HepG2 (cell line): ENCODE results near the gene ANKRD44. TPM values are rescaled to one million over a fixed set of nuclear protein-coding genes. Genes with fewer than 3 reads are reported as not detected.
A peak's percentile ranks its signal among the peaks of the same experiment; 100 is the strongest.

Experiments
- ATF2 ChIP-seq: sonication (generic); formaldehyde crosslinking; IDR thresholded peaks from 2 replicates; pipeline ENCODE4 v1.4.0; 2020; ENCODE audit warnings: missing genetic modification reagents
- HES4 ChIP-seq: sonication (generic); formaldehyde crosslinking; IDR thresholded peaks from 2 replicates; pipeline ENCODE4 v1.9.0; 2021; ENCODE audit warnings: mild to moderate bottlenecking, missing genetic modification reagents, borderline replicate concordance
- KDM3A ChIP-seq: IDR thresholded peaks from 2 replicates; pipeline ENCODE4 v1.6.1; 2018; ENCODE audit warnings: low read depth, missing compliant biosample characterization
- MLXIP ChIP-seq: sonication (generic); formaldehyde crosslinking; IDR thresholded peaks from 2 replicates; pipeline ENCODE4 v1.9.0; 2021; ENCODE audit warnings: missing genetic modification reagents, borderline replicate concordance
- MZF1 ChIP-seq: sonication (generic); formaldehyde crosslinking; IDR thresholded peaks from 2 replicates; pipeline ENCODE4 v1.8.1; 2023; ENCODE audit warnings: mild to moderate bottlenecking, missing genetic modification reagents, borderline replicate concordance
- NAIF1 ChIP-seq: sonication (generic); formaldehyde crosslinking; IDR thresholded peaks from 2 replicates; pipeline ENCODE4 v1.5.0; 2020; ENCODE audit warnings: mild to moderate bottlenecking, missing genetic modification reagents, borderline replicate concordance
- NCOA1 ChIP-seq: sonication (generic); formaldehyde crosslinking; IDR thresholded peaks from 2 replicates; pipeline ENCODE4 v1.9.0; 2021; ENCODE audit warnings: missing genetic modification reagents
- SIN3B ChIP-seq: fragments of 150-350 bp; IDR thresholded peaks from 2 replicates; pipeline ENCODE4 v1.6.1; 2014; ENCODE audit warnings: low read length
- SNRNP70 ChIP-seq: fragments of 200-400 bp; formaldehyde crosslinking; IDR thresholded peaks from 2 replicates; pipeline ENCODE4 v1.6.1; 2017; ENCODE audit warnings: mild to moderate bottlenecking, low read depth, low read length, moderate library complexity
- SOX6 ChIP-seq, 2 experiments: fragments of 450-650 bp in 1 of 2; sonication (generic) in 1 of 2; formaldehyde crosslinking in 1 of 2; IDR thresholded peaks; 2 replicates each; pipeline versions ENCODE4 v1.4.0 to v1.6.1; 2017 to 2020; ENCODE audit warnings: antibody characterized with exemption in 1 of 2, mild to moderate bottlenecking in 1 of 2, missing genetic modification reagents in 1 of 2
- ZNF292 ChIP-seq: sonication (generic); formaldehyde crosslinking; IDR thresholded peaks from 2 replicates; pipeline ENCODE4 v1.8.1; 2022; ENCODE audit warnings: mild to moderate bottlenecking, low read depth, missing genetic modification reagents, borderline replicate concordance
- ZNF33B ChIP-seq: sonication (generic); formaldehyde crosslinking; IDR thresholded peaks from 2 replicates; pipeline ENCODE4 v1.5.1; 2020; ENCODE audit warnings: mild to moderate bottlenecking, missing genetic modification reagents
- ZNF501 ChIP-seq: sonication (generic); formaldehyde crosslinking; IDR thresholded peaks from 2 replicates; pipeline ENCODE4 v1.5.1; 2020; ENCODE audit warnings: mild to moderate bottlenecking, moderate library complexity, missing genetic modification reagents
- ZNF574 ChIP-seq: sonication (generic); formaldehyde crosslinking; IDR thresholded peaks from 2 replicates; pipeline ENCODE4 v1.4.0; 2020; ENCODE audit warnings: missing genetic modification reagents
- ZNF83 ChIP-seq: sonication (generic); formaldehyde crosslinking; IDR thresholded peaks from 2 replicates; pipeline ENCODE4 v1.4.0; 2020; ENCODE audit warnings: missing genetic modification reagents, mild to moderate bottlenecking, borderline replicate concordance
- ZNF878 ChIP-seq: sonication (generic); formaldehyde crosslinking; IDR thresholded peaks from 2 replicates; pipeline ENCODE4 v1.8.1; 2023; ENCODE audit warnings: mild to moderate bottlenecking, missing genetic modification reagents, moderate library complexity
- ZNF891 ChIP-seq: sonication (generic); formaldehyde crosslinking; IDR thresholded peaks from 2 replicates; pipeline ENCODE4 v1.5.0; 2020; ENCODE audit warnings: mild to moderate bottlenecking, missing genetic modification reagents
- ZXDC ChIP-seq: sonication (generic); formaldehyde crosslinking; IDR thresholded peaks from 2 replicates; pipeline ENCODE4 v1.5.0; 2020; ENCODE audit warnings: mild to moderate bottlenecking, missing genetic modification reagents
- polyA plus RNA-seq, 8 experiments: library from polyadenylated mRNA; depleted of rRNA in 3 of 8; stranded (reverse) in 7 of 8; unstranded in 1 of 8; fragments of >200 nt; fragmentation: Illumina TruSeq in 4 of 8; extraction: Trizol in 4 of 8; gene quantifications; 2 replicates each; pipeline versions ENCODE4 v1.2.1 to v1.2.3, GENCODE V29; 2011 to 2016; ENCODE audit warnings: low read depth in 4 of 8, missing spikeins in 1 of 8, mixed read lengths in 1 of 8; ENCODE audit not compliant: insufficient read depth in 1 of 8
- total RNA-seq, 5 experiments: library from RNA; depleted of rRNA; stranded (reverse); fragments of >200 nt; fragmentation: Illumina TruSeq; extraction: Trizol; gene quantifications; 2 replicates each; pipeline ENCODE4 v1.2.3, GENCODE V29; 2016; ENCODE audit warnings: low read depth in 1 of 5

ANKRD44 gene
- total and polyA plus RNA-seq, 2 of the 13 experiments (the other 11 are each of a cell fraction or from before 2014, with no cell fraction given) = 0.04 to 0.11 TPM

GRCh38 chr2:197158591-197159550 lies 151.7 kb downstream of the ANKRD44 start (continued):
- TF ChIP-seq ZNF574 (CRISPR knock-in tag) (no peak), MZF1 (CRISPR knock-in tag) (no peak), ZNF878 (CRISPR knock-in tag) (no peak; the same call in 1 of the 2 replicates), MLXIP (no peak), SOX6 (IDR thresholded peaks at IDR 0.05) (no peak), SOX6 (CRISPR knock-in tag; IDR thresholded peaks at IDR 0.05) (peak; percentile 73), SIN3B (no peak), ZNF33B (CRISPR knock-in tag) (no peak), SNRNP70 (no peak), ZNF83 (CRISPR knock-in tag) (no peak), ZXDC (CRISPR knock-in tag) (no peak), HES4 (CRISPR knock-in tag) (no peak), ZNF891 (CRISPR knock-in tag) (no peak), NCOA1 (CRISPR knock-in tag) (no peak), NAIF1 (CRISPR knock-in tag) (0 out of 2 replicates have a peak, but pooled peaks have one; percentile 31), ATF2 (CRISPR knock-in tag) (no peak), ZNF292 (CRISPR knock-in tag) (peak; percentile 74; the same call in 1 of the 2 replicates), ZNF501 (CRISPR knock-in tag) (peak; percentile 62; the same call in 1 of the 2 replicates), KDM3A (no peak)
